ENCODE results near the gene SOD1.
"Not testable (repeated sequence)": the region's sequence is repeated elsewhere in the genome, so short reads cannot be mapped to it uniquely, and the experiment has no call there.

The SOD1 gene

GRCh38 chr21:31622397-31622796 is 37.1 kb upstream of the SOD1 start:
- TF ChIP-seq CTCF (IDR thresholded peaks at IDR 0.05; ENCODE audit: low read depth, low read length), result no peak
- H3K4me3 ChIP-seq (ENCODE audit: low read depth, low read length), result no peak overlapping the region

- no peak for TF ChIP-seq CTCF (IDR thresholded peaks at IDR 0.05; ENCODE audit: low read depth, low read length)
- no peak overlapping the region for H3K4me3 ChIP-seq (ENCODE audit: low read depth, low read length)
These were observed 35.8 kb upstream of the SOD1 start for GRCh38 chr21:31623664-31624063.

GRCh38 chr21:31624181-31624580 is 35.3 kb upstream of the SOD1 start:
- no peak overlapping the region for H3K4me3 ChIP-seq (ENCODE audit: low read depth, low read length)
- no peak for TF ChIP-seq CTCF (IDR thresholded peaks at IDR 0.05; ENCODE audit: low read depth, low read length)

DNA sequence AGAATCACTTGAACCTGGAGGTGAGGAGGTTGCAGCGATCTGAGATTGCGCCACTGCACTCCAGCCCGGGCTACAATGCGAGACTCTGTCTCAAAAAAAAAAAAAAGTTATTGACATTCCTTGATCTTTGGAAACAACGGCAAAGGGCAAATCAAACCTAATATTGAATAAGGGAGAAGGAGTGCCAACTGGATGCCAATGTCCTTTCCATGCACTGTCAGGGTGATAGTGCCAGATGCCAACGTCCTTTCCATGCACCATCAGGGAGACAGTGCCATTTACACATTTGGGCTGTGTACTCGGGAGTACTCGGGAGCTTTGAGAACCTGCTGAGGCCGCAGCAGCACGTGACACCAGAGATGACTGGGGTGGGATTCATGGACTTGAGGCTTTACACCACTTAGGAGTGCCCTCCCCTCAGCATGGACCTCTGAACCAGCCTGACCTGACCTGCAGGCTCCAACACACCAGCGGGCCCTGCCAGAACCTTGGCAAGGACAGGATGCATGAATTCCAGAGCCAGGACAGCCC is 34.5 kb upstream of the SOD1 start:
- no peak for TF ChIP-seq CTCF (IDR thresholded peaks at IDR 0.05; ENCODE audit: low read depth, low read length)

GRCh38 chr21:31629972-31630711 is 29.4 kb upstream of the SOD1 start:
- TF ChIP-seq CTCF (IDR thresholded peaks at IDR 0.05; ENCODE audit: low read depth, low read length), result no peak
- H3K4me3 ChIP-seq (ENCODE audit: low read depth, low read length), result no peak overlapping the region

More for the DNA sequence above, 34.5 kb upstream of the SOD1 start:
- no peak overlapping the region for H3K4me3 ChIP-seq (ENCODE audit: low read depth, low read length)

GRCh38 chr21:31631881-31632280 is 27.6 kb upstream of the SOD1 start:
- not testable (repeated sequence) for H3K4me3 ChIP-seq (ENCODE audit: low read depth, low read length)

DNA sequence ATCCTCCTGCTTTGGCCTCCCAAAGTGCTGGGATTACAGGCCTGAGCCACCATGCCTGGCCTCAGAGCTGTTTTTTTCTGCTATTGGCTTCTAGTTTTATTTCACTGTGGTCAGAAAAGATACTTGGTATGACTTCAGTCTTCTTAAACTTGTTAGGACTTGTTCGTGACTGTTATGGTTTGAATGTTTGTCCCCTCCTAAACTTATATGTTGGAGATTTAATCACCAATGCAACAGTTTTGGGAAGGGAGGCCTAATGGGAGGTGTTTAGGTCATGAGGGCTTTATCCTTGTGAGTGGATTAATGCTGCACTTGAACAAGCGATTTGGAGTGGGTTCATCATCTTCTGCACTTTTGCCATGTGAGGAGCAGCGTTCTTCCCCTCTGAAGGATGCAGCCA is 24.5 kb upstream of the SOD1 start:
- H3K4me3 ChIP-seq (ENCODE audit: low read depth, low read length), result no peak overlapping the region
- no peak for TF ChIP-seq CTCF (IDR thresholded peaks at IDR 0.05; ENCODE audit: low read depth, low read length)

GRCh38 chr21:31636874-31637273 is 22.6 kb upstream of the SOD1 start:
- TF ChIP-seq CTCF (IDR thresholded peaks at IDR 0.05; ENCODE audit: low read depth, low read length), result no peak
- H3K4me3 ChIP-seq (ENCODE audit: low read depth, low read length), result no peak overlapping the region
